Ovary (tissue), 9 donors: Measurements from ENCODE around the gene SOX10. TPM values are rescaled to one million over a fixed set of nuclear protein-coding genes. Genes with fewer than 3 reads are reported as not detected.

Experiments used
- DNase-seq, 5 donors: peaks; one replicate each; pipeline ENCODE4 v3.0.0-alpha.2; 2019 to 2020
- H3K27ac ChIP-seq, 2 donors: fragments of 200-600 bp; one replicate each; pipeline versions ENCODE4 v1.5.1 to v1.8.0; 2019 to 2022
- H3K27me3 ChIP-seq: fragments of 200-600 bp; one replicate; pipeline ENCODE4 v1.8.0; 2022
- H3K36me3 ChIP-seq: fragments of 200-600 bp; sonication (generic); one replicate; pipeline ENCODE4 v1.5.1; 2019
- H3K4me1 ChIP-seq: one replicate; pipeline ENCODE4 v1.8.1; 2013; ENCODE audit warnings: mild to moderate bottlenecking, moderate library complexity; ENCODE audit not compliant: insufficient read depth
- H3K4me3 ChIP-seq: fragments of 200-600 bp; sonication (generic); one replicate; pipeline ENCODE4 v1.5.1; 2017
- H3K9me3 ChIP-seq, 2 donors: fragments of 200-600 bp in 1 of 2; sonication (generic) in 1 of 2; one replicate each; pipeline versions ENCODE4 v1.5.1 to v1.8.1; 2013 to 2019; ENCODE audit warnings: mild to moderate bottlenecking in 1 of 2, moderate library complexity in 1 of 2
- CTCF ChIP-seq, 3 donors: fragments of 450-650 bp in 2 of 3; fragments of 200-600 bp in 1 of 3; IDR thresholded peaks; one replicate each; pipeline versions ENCODE4 v1.5.1 to v1.8.0; 2016 to 2022; ENCODE audit warnings: antibody characterized with exemption in 3 of 3, mild to moderate bottlenecking in 1 of 3
- EP300 ChIP-seq: sonication (generic); formaldehyde crosslinking; IDR thresholded peaks from one replicate; pipeline ENCODE4 v1.6.1; 2017; ENCODE audit warnings: antibody characterized with exemption
- POLR2A ChIP-seq: fragments of 450-650 bp; IDR thresholded peaks from one replicate; pipeline ENCODE4 v1.6.1; 2017; ENCODE audit warnings: antibody characterized with exemption, mild to moderate bottlenecking, moderate library complexity
- WGBS, 3 donors: extraction: QIAGEN DNeasy Blood & Tissue Kit in 1 of 3; methylation state at CpG; one replicate each; pipeline versions ENCODE4 v1.1.5 to v1.1.7; 2013 to 2017; 5-methylcytosine and 5-hydroxymethylcytosine counted together
- intact Hi-C, 4 donors: fragments of 100-400 bp; cut with DNase I; formaldehyde crosslinking; loops; one replicate each; pipeline versions ENCODE4 v1.11.0 to v1.15.1; 2022 to 2023
- polyA plus RNA-seq, 2 donors: library from polyadenylated mRNA; stranded (reverse); fragments of 200-250 nt in 1 of 2; fragments of 350-450 nt in 1 of 2; fragmentation: Illumina TruSeq in 1 of 2; extraction: RNeasy Lipid Tissue Mini Kit (QIAGEN cat#74804) in 1 of 2; gene quantifications; one replicate each; pipeline ENCODE4 v1.2.3, GENCODE V29; 2013 to 2014
- total RNA-seq, 7 donors: library from RNA; depleted of rRNA in 2 of 7; stranded (reverse); fragments of >200 nt in 2 of 7; fragmentation: NEBNext Ultra II Directional in 3 of 7; extraction: Animal tissue kit (Norgen Biotek cat#: 25700) in 3 of 7; gene quantifications; one replicate each; pipeline versions ENCODE4 v1.1.0 to v1.2.4, GENCODE V29; 2016 to 2023
- donor health status: DM: no; HTN: no; CAD: no; lungs with moderate emphysema.
- donor health status: DM: no; HTN: no; CAD: no.
- donor health status: Bipolar disorder and iron deficiency.
- donor health status: DM: yes; HTN: yes; CAD: no.
- donor health status: DM: no; HTN: no; CAD: no.
- donor health status: DM: yes; HTN: yes; CAD: no.

Gene SOX10
- total and polyA plus RNA-seq, 9 donors: 0.11 to 3.2 (median 1.3) TPM; not detected in 2

- WGBS, 3 donors: 86 to 93% (median 89%) methylated on average over 11 to 13 of the region's 13 CpGs
- H3K27ac ChIP-seq: no peak overlapping the region
- intact Hi-C loops: no loop called here
- no peak overlapping the region for H3K4me3 ChIP-seq
- H3K4me1 ChIP-seq: no peaks in the 10 kb centered on the region
- H3K36me3 ChIP-seq: no peaks in the 10 kb centered on the region
- no peaks in the 10 kb centered on the region for H3K27me3 ChIP-seq
- no peaks in the 10 kb centered on the region for H3K9me3 ChIP-seq
- no peak for TF ChIP-seq EP300
- TF ChIP-seq CTCF (IDR thresholded peaks at IDR 0.05): no peak
- TF ChIP-seq POLR2A: no peak
- DNase-seq: no peak
Measured at GRCh38 chr22:38007330-38007902, 23.1 kb upstream of the SOX10 start.

GRCh38 chr22:38006906-38007305 is 22.6 kb upstream of the SOX10 start:
- WGBS, 3 donors: 93 to 100% (median 94%) methylated on average over 3 of the region's 3 CpGs
- intact Hi-C loops: no loop called here
- Histone ChIP-seq H3K27me3 (no peaks in the 10 kb centered on the region), H3K9me3 (no peaks in the 10 kb centered on the region), H3K4me3 (no peak overlapping the region), H3K27ac (no peak overlapping the region), H3K4me1 (no peaks in the 10 kb centered on the region), H3K36me3 (no peaks in the 10 kb centered on the region)
- TF ChIP-seq CTCF (IDR thresholded peaks at IDR 0.05): no peak
- TF ChIP-seq EP300: no peak
- TF ChIP-seq POLR2A: no peak
- DNase-seq: no peak

GRCh38 chr22:38005943-38006342 is 21.6 kb upstream of the SOX10 start:
- H3K36me3 ChIP-seq: no peaks in the 10 kb centered on the region
- no peaks in the 10 kb centered on the region for H3K27me3 ChIP-seq
- H3K4me1 ChIP-seq: no peaks in the 10 kb centered on the region
- intact Hi-C loops: no loop called here
- no peak for DNase-seq
- WGBS, 3 donors: 88 to 92% (median 91%) methylated on average over 6 of the region's 6 CpGs
- TF ChIP-seq POLR2A (no peak), CTCF (IDR thresholded peaks at IDR 0.05) (no peak), EP300 (no peak)
- H3K4me3 ChIP-seq: no peak overlapping the region
- H3K9me3 ChIP-seq: no peaks in the 10 kb centered on the region
- no peak overlapping the region for H3K27ac ChIP-seq

GRCh38 chr22:37999640-38000272 is 15.4 kb upstream of the SOX10 start:
- Histone ChIP-seq H3K4me1 (no peaks in the 10 kb centered on the region), H3K27me3 (no peaks in the 10 kb centered on the region), H3K36me3 (no peaks in the 10 kb centered on the region), H3K27ac (no peak overlapping the region), H3K9me3 (no peaks in the 10 kb centered on the region), H3K4me3 (no peak overlapping the region)
- TF ChIP-seq POLR2A (no peak), EP300 (no peak), CTCF (IDR thresholded peaks at IDR 0.05) (no peak)
- no peak for DNase-seq
- intact Hi-C loops: no loop called here
- 69 to 85% (median 78%) methylated on average over 16 of the region's 16 CpGs for WGBS, 3 donors
